ENCODE measurements around the gene TMEM61.

TMEM61 gene

DNA sequence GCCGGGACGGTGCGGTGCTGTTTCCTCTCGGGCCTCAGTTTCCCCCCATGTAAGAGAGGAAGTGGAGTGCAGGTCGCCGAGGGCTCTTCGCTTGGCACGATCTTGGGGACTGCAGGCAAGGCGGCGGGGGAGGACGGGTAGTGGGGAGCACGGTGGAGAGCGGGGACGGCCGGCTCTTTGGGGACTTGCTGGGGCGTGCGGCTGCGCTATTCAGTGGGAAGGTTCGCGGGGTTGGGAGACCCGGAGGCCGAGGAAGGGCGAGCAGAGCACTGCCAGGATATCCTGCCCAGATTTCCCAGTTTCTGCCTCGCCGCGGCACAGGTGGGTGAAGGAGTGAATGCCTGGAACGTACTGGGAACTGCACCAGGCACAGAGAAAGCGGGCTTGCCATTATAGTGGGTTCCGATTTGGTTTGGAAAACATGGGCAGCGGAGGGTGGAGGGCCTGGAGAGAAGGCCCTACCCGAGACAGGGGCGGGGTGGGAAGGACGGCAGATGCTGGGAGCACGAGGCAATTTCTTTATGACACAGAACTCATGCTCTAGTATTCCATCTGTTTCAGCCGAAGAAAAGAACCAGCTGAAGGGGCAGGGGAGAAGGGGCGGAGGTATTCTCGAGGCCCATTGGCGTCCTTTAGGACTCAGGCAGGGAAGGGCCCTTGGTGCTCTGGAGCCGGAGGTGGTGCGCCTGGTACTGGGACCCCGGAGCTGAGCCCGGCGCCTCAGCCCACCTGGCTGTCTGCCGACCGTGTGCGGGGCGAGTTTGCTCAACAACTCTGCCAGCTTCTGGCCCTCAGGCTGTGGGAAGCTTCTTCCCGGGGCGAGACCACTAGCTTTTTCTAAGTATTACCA, 59.9 kb downstream of the TMEM61 start:
- peak; percentile 72 for DNase-seq

DNA sequence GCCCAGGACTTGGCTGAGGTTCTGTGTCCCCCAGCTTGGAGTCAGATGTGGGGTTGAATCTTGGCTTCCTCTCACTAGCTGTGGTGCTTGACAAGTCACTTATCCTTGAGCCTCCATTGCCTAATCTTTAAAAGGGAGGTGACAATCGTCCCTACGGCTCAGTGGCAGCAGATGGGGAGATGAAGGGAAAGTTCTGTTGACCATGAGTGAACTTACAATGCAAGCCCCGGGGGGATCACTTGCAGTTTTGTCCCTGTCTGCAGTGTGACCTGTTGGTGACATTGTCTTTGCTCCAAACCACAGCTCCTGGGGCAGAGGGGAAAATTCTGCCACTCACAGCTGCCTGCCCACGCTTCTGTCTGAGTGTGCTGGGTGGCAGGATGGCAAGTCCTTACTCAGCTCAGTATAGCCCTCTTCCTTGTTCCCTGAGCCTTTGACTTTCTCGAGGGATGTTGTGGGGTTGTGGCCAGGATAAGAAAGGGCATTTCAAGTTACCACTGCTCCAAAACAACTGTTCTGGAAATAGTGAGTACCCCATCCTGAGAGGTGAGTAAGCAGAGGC, 60.6 kb downstream of the TMEM61 start:
- DNase-seq: no peak

- no peak for DNase-seq
These were observed 61.2 kb downstream of the TMEM61 start for GRCh38 chr1:55041613-55042012.

All from DMS53 (cell line).